ENCODE data around the gene CCNG1. TPM values are rescaled to one million over a fixed set of nuclear protein-coding genes. Genes with fewer than 3 reads are reported as not detected.

The CCNG1 gene
- total and polyA plus RNA-seq, 9 of the 15 experiments (the other 6 are each of a cell fraction or from before 2014, with no cell fraction given) = 121 to 293 (median 245) TPM

DNA sequence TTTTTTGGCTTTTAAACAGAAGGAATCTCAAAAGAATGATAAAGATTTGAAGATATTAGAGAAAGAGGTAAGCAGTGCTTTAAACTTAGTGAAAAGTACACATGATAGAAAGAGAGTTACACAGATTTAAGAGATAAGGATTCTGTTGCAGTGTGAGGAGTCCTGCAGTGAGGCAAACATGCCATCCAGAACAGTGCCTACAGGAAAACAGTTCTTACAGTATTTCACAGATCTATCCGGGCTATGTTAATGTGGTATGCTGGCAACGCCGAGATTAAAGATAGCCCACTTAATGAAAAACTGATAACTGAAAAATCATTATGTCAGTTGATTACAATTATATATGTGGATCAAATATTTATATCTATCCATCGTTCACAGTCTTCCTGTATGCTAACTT, 30.3 kb downstream of the CCNG1 start:
- in situ Hi-C loops (cut with MboI) = no loop called here
- no peak for DNase-seq (ENCODE audit: extremely low read depth in 1 of 4, low spot score in 3 of 4)
- peaks cover 27% of the 10 kb centered on the region for H3K79me2 ChIP-seq (ENCODE audit: control insufficient read depth, insufficient read depth, low read length)
- ChIA-PET CTCF (ENCODE audit: low intra/inter-chr PET ratio) (no interaction called here), POLR2A (interaction anchor here (0.7 kb wide), 1 partner anchor 13 kb away, joined by 3 read pairs; no protein-coding TSS in a partner anchor)
- no peaks in the 10 kb centered on the region for H4K20me1 ChIP-seq (replicated peaks; ENCODE audit: control insufficient read depth, insufficient read depth, low read length)
- H3K9me3 ChIP-seq (replicated peaks; ENCODE audit: control insufficient read depth, insufficient read depth, low read depth, low read length) = no peaks in the 10 kb centered on the region
- no peak overlapping the region for H3K4me2 ChIP-seq (ENCODE audit: insufficient read depth, low read length)
- H3K9me1 ChIP-seq (ENCODE audit: control insufficient read depth, insufficient read depth, low read length) = no peaks in the 10 kb centered on the region
- H2AFZ ChIP-seq (ENCODE audit: low read depth, low read length) = no peak overlapping the region
- WGBS (ENCODE audit: insufficient coverage, low coverage, missing lambda C conversion rate) = 96% methylated on average over 4 of the region's 4 CpGs
- no peaks in the 10 kb centered on the region for H3K27me3 ChIP-seq (ENCODE audit: control insufficient read depth in 2 of 2, insufficient read depth in 2 of 2, low read length in 2 of 2)
- no TSS peak for BruUV-seq (replicated peaks)
- FAIRE-seq = no peak
- peaks cover 84% of the 10 kb centered on the region for H3K36me3 ChIP-seq (ENCODE audit: control insufficient read depth, insufficient read depth, low read length)
- no peak overlapping the region for H3K27ac ChIP-seq (ENCODE audit: extremely low read depth, low read depth, low read length)
- peaks cover 0 to 8% of the 10 kb centered on the region in 2 experiments; a peak in 2 of 5 replicates for H3K4me1 ChIP-seq (replicated peaks in 1 of 2; ENCODE audit: control insufficient read depth in 2 of 2, insufficient read depth in 2 of 2, low read length in 2 of 2)
- H3K9ac ChIP-seq (ENCODE audit: insufficient read depth in 1 of 2, low read depth in 2 of 2, low read length in 2 of 2) = no peak overlapping the region
- H3K4me3 ChIP-seq = no peak overlapping the region
- ATAC-seq = no peak
- intact Hi-C loops (cut with micrococcal nuclease) = no loop called here
- TF ChIP-seq BRF1 (IDR thresholded peaks at IDR 0.05; ENCODE audit: borderline replicate concordance, extremely low read depth, insufficient read length) (no peak), ZNF395 (CRISPR knock-in tag; IDR thresholded peaks at IDR 0.05) (no peak), DACH1 (IDR thresholded peaks at IDR 0.05; ENCODE audit: partially characterized antibody) (no peak), ETS2 (tag; IDR thresholded peaks at IDR 0.05; ENCODE audit: borderline replicate concordance, poor library complexity, severe bottlenecking) (no peak), SRSF7 (optimal IDR thresholded peaks at IDR 0.05; ENCODE audit: low read depth, low read length) (no peak), STAT5A (IDR thresholded peaks at IDR 0.05; ENCODE audit: borderline replicate concordance, low read length) (no peak)
- TF ChIP-seq, protein P1, sequence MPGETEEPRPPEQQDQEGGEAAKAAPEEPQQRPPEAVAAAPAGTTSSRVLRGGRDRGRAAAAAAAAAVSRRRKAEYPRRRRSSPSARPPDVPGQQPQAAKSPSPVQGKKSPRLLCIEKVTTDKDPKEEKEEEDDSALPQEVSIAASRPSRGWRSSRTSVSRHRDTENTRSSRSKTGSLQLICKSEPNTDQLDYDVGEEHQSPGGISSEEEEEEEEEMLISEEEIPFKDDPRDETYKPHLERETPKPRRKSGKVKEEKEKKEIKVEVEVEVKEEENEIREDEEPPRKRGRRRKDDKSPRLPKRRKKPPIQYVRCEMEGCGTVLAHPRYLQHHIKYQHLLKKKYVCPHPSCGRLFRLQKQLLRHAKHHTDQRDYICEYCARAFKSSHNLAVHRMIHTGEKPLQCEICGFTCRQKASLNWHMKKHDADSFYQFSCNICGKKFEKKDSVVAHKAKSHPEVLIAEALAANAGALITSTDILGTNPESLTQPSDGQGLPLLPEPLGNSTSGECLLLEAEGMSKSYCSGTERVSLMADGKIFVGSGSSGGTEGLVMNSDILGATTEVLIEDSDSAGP (CRISPR knock-in tag; IDR thresholded peaks at IDR 0.05) = no peak
- TF ChIP-seq, protein P2, sequence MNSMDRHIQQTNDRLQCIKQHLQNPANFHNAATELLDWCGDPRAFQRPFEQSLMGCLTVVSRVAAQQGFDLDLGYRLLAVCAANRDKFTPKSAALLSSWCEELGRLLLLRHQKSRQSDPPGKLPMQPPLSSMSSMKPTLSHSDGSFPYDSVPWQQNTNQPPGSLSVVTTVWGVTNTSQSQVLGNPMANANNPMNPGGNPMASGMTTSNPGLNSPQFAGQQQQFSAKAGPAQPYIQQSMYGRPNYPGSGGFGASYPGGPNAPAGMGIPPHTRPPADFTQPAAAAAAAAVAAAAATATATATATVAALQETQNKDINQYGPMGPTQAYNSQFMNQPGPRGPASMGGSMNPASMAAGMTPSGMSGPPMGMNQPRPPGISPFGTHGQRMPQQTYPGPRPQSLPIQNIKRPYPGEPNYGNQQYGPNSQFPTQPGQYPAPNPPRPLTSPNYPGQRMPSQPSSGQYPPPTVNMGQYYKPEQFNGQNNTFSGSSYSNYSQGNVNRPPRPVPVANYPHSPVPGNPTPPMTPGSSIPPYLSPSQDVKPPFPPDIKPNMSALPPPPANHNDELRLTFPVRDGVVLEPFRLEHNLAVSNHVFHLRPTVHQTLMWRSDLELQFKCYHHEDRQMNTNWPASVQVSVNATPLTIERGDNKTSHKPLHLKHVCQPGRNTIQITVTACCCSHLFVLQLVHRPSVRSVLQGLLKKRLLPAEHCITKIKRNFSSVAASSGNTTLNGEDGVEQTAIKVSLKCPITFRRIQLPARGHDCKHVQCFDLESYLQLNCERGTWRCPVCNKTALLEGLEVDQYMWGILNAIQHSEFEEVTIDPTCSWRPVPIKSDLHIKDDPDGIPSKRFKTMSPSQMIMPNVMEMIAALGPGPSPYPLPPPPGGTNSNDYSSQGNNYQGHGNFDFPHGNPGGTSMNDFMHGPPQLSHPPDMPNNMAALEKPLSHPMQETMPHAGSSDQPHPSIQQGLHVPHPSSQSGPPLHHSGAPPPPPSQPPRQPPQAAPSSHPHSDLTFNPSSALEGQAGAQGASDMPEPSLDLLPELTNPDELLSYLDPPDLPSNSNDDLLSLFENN (IDR thresholded peaks at IDR 0.05; ENCODE audit: low read depth in 2 of 2, low read length in 2 of 2) = no peak
- TF ChIP-seq, protein P3, sequence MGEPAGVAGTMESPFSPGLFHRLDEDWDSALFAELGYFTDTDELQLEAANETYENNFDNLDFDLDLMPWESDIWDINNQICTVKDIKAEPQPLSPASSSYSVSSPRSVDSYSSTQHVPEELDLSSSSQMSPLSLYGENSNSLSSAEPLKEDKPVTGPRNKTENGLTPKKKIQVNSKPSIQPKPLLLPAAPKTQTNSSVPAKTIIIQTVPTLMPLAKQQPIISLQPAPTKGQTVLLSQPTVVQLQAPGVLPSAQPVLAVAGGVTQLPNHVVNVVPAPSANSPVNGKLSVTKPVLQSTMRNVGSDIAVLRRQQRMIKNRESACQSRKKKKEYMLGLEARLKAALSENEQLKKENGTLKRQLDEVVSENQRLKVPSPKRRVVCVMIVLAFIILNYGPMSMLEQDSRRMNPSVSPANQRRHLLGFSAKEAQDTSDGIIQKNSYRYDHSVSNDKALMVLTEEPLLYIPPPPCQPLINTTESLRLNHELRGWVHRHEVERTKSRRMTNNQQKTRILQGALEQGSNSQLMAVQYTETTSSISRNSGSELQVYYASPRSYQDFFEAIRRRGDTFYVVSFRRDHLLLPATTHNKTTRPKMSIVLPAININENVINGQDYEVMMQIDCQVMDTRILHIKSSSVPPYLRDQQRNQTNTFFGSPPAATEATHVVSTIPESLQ (CRISPR knock-in tag; IDR thresholded peaks at IDR 0.05) = no peak
